Panc1 (cell line): ENCODE measurements around the gene PALD1.

ENCODE experiments used
- CTCF ChIP-seq: fragments of 450-650 bp; IDR thresholded peaks from 2 replicates; pipeline ENCODE4 v1.5.1; 2017; ENCODE audit warnings: mild to moderate bottlenecking
- POLR2AphosphoS5 ChIP-seq: IDR thresholded peaks from 2 replicates; pipeline ENCODE4 v1.6.1; 2012; ENCODE audit warnings: mild to moderate bottlenecking, low read depth, low read length, moderate library complexity
- REST ChIP-seq, 2 experiments: IDR thresholded peaks; 2 replicates each; pipeline ENCODE4 v1.6.1; 2011 to 2012; ENCODE audit warnings: low read depth in 2 of 2, control low read depth in 1 of 2, low read length in 1 of 2, mild to moderate bottlenecking in 1 of 2, moderate library complexity in 1 of 2; ENCODE audit not compliant: insufficient read depth in 1 of 2
- SIN3A ChIP-seq: IDR thresholded peaks from 2 replicates; pipeline ENCODE4 v1.6.1; 2012; ENCODE audit warnings: low read depth, mild to moderate bottlenecking, low read length, moderate library complexity, borderline replicate concordance; ENCODE audit not compliant: insufficient read depth

- TF ChIP-seq REST (IDR thresholded peaks at IDR 0.05; ENCODE audit: insufficient read depth in 1 of 2, low read depth in 2 of 2, low read length in 1 of 2) (no peak), CTCF (no peak), POLR2AphosphoS5 (no peak), SIN3A (no peak)
Measured at GRCh38 chr10:70465832-70466231, 12.7 kb upstream of the PALD1 start.
